IPS DF 19.7 (cell line): ENCODE results near the gene TRPV6.

Source experiments
- DNase-seq: peaks from one replicate; pipeline ENCODE4 v3.0.0-alpha.2; 2013; ENCODE audit warnings: low read depth, low spot score

Gene TRPV6

DNA sequence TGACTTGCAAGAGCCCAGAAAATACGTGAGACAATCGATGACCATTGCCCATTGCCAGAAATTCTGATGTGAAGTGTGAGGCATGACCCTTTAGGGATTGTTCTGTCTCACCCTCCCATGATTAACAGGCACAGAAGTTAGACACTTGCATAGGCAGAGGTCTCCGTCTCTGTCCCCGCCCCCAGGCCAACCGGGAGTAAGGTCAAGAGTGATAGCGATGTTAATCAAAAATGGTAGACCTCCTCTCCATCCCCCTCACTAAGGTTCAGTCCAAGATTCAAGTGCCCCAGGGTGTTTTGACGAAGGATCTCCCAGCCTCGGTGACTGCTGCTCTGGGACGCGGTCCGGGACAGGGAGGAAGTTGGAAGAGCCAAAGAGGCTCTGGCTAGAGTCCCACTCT is 22.7 kb upstream of the TRPV6 start:
- no peak for DNase-seq

DNA sequence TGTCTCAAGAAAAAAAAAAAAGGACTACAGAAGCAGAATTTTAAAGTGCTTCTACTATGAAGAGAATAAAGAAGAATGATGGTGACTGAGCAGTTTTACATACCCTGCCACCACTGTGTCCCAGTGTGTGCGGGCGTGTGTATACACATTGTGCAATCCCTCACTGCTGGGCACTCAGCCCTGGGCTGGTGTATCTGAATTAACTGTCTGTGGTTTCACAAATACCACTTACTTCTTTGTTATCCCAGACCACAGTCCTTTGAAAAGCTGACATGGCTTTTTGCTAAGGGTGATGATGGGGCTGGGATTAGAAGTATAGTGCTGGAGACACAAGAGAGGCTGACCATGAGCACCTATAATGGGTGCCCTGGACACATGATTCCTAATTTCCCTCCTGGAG is 21.1 kb upstream of the TRPV6 start:
- no peak for DNase-seq

DNA sequence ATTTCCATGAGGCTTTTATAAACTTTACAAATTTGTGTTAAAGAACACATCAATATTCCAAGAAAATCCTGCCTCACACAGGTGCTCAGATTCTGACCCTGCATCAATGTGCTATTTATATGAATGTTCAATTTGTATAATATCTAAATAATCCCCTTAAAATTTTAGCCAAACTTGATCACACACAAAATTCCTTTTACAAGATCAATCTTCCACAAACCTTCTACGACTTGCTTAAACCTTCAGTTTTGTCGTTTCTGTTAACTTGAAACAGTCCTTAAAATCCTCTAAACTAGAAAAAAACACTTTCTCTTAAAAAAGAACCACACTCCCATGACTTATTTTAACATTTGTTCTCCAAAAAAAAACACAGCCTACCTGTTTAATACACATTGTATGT is 20.2 kb upstream of the TRPV6 start:
- no peak for DNase-seq

DNA sequence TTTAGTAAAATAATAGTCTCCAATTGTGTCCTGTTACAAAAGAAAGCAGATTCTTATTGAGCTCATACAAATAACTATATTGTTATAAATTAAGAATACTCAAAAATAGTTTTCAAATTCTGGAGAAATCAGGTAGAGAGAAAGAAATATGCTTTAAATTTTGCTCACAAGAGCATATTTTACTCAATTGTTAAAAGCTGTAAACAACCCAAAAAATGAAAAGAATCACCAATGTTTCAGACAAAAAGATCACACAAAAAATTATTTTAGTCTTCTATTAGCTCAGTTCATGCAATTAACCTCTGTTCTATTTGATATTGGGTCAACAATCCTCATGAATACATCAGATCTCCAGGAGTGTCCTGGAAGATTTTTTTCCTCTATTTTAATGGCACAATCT is 18.6 kb upstream of the TRPV6 start:
- no peak for DNase-seq

DNA sequence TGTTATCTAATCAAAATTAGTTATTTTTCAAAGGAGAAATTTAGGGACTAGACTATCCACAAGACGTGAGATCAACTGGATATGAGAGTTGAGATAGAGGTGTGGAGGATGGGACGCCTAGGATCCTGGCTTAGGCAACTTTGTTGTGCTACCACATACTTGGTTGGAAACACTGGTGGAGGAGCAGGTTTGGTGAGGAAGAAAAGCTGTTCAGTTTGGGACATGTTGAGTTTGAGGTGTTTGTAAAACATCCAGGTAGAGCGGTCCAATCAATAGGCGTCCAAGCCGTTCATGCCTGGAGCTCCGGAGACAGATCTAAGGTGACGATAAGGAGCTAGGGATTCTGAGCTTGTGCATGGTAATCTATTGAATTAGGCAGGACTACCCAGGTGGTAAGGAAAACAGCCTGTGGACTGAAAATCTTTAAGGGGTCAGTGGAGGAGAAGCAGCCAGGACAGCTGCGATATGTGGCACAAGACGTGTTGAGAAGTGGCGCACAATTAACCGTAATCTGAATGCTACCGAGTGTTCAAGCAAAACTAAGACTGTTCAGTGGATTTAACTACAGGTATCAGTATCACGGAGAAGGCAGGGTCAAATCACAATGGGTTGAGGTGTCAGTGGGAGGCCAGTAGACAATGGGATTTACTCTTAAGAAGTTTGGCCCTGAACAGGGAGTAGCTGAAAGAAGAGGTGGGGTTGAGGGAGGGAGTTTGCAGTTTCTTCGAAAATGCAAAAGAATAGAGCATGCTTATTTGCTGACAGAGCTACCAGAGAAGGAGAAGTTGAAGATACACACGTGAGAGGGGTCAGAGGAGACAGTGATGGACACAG is 16.1 kb upstream of the TRPV6 start:
- DNase-seq = no peak

DNA sequence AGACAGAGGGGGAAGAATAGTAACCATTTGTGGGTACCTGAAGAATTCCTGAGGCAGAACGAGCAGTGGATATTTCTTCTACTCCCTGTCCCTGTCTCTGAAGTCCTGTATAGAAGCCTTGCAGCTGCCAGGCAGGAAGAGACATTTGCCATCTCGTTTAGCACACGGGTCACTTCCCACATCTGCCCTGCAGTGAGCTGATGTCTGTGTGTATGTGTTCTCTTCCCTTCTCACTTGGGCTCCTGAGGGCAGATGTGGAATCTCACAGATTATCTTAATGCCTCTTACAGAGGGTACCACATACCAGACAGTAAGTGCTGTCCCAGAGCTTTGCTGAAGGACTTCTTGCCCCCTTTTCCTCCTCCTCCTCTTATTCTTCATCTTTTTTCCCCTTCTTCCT is 14.1 kb upstream of the TRPV6 start:
- no peak for DNase-seq

DNA sequence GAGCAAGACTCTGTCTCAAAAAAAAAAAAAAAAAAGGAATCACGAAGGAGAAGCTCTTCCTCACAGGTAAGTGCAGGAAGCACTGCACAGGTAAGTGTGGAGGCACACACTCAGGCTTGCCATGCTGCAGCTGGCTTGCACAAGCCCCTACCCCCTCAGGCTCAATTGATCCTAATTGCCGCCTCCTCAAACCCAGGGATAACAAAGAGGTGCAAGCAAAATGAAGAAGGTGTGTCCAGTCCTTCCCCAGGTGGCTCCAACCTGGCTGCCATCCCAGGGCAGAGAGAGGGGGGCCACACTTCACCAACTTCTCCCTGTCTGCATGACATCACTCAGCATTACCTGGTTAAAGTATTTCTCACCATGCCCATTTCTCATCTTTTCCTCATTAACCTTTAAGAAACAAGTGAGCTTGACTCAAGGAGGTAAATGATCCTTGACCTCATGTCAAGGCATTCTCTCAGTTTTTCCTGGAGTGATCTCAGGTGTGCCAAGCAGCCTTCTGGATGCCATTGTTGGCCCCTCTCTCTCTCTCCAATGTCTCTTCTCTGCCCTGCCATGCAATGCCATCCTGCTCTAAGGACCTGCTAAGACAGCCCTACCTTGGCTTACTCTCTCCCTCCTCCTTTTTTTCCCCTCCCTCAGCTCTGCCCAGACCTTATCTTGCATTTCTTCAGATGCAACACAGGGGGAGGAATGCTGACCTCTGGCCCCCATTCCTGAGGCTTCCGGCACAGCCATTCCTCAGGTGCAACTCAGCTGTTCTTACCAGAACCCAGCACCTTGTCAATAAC is 13.0 kb upstream of the TRPV6 start:
- no peak for DNase-seq

DNA sequence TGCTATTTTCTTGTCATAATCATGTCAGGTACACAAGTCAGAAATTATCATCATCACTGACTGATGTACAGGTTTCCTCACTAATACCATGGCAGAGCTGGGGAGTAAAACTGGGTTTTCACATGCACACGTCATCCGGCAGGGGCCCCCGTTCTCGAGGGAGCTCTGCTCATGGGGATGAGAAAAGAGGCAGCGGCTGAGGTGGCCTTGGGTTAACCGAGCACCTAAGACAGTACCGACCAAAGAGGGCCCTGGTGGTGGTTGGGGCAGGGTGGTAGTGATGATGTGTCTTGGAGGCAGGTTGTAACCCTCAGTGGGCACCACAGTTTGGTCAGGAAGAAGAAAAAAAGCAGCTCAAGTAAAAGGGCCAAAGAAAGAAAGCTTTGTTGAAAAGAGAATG is 12.1 kb upstream of the TRPV6 start:
- DNase-seq = no peak

DNA sequence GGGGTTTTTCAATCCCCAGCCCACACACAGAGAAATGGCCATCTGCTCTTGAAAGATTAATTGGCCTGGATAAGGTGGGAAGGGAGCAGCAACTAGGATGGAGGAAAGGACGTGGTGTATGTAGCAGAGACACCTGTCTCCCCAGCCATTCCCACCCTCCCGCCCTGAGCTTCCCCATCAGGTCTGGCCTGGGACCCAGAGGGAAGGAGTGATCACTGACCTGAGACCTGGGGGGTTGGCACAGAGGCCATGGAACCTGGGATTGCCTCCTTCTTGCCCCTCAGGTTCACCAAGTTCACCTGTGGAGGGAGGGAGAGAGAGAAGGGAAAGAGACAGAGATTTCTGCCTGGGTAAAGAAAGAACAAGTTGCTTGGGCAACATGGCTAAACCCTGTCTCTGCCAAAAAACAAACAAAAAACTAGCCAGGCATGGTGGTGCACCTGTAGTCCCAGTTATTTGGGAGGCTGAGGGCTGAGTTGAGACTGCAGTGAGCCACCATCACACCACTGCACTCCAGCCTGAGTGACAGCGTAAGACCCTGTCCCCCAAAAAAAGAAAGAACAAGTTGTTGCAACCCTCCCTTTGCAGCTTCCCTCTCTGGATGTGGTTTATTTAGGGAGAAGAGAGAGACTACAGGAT is 11.3 kb upstream of the TRPV6 start:
- no peak for DNase-seq

DNA sequence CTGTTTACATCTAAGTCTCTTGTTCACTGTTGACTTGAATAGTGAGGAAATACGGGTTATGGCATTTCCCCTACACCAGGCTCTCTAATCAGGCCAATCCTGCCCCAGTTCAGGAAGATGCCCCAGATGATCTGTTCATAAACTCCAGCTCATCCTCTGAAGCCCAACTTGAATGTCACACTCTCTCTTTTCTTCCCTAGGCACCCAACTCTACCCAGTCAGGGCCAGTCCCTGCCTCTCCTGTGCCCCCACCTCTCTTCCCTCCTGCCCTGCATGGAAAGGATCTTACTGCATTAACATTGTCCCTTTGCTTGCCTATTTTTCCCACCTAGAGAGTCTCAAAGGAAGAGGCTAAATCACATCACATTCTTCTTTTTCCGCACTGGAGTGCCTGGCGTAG is 10.6 kb upstream of the TRPV6 start:
- DNase-seq = no peak

DNA sequence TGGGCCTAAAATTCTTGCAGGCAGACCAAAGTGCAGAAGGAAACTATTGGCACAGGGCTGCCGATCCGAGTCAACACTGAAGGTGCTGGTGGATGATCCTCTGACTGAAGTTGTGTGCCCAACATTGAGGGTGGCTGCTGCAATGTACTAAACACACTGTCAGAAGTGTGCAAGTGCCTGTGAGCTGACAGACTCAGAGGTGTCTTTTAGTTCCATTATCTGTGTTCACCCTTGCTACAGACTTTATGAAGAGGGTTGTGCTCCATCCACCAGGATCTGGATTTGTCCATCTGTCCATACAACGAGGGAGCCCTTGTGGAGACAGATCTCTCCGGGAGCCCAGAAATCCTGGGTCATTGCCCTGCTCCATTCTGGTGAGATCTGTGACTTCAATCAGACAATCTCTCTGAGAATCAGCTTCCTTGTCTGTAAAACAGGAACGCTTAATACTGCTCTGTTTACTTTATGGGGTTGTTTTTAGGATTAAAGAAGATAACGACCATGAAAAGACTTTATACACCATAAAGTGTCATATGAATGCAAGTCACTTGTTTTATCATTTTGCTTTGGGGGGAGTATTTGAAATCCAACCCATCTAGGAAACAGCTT is 9.5 kb upstream of the TRPV6 start:
- DNase-seq = no peak

DNA sequence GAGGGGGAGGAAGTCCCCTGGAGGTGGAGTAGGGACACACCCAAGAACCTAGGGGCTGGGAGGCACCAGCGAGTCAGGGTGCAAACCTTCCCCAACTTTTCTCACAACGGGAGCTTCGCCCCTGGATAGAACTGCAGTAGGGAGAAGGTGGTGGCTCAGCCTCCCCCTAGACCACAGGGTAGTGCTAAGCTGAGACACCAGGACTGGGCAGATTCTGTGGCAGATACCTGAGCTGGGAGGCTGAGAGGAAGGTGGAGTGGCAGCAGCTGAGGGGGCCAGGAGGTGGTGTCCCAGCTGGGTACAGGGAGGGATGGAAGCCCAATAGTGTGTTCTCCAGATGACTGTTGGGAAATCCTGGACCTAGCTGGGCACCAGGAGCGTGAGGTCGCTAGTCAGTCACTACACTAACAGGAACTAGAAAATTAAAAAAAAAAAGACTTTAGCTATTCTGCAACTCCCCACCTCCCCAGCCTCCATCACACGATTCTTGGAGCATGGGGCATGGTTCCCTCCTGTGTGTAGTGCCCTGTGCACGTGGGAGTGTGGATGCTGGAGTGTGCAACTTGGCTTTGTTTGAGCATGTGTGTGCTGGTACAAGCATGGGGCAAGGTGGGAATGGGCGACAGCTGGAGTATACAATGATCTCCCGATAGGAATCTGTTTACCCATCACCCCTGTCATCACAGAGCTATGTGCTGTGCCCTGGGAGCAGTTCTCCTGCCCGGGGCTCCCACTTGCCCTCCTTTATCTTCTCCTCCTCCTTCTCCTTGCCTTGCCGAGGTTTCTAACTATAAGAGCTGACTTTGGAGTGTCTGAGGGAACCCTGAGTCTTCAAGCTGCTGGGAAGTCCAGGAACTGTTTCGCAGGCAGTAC is 8.8 kb upstream of the TRPV6 start:
- DNase-seq = no peak

DNA sequence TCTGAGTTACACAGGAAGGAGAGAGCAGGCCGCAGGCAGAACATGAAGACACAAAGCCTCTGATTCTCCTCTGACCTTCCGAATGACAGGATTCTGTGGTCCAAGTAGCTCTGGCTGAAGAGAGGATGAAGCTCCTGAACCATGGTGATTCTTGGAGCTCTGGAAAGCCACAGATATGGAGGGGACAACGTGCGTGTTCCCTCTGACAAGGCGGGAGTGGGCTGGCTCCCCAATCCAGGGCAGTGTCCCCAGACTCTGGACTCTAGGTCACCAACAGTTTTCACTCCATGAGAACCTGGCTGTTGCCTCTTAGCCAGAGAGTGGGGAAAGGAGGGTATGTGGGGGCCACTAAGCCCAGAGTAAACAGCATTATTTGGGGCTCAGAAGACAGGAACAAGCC is 7.4 kb upstream of the TRPV6 start:
- no peak for DNase-seq

DNA sequence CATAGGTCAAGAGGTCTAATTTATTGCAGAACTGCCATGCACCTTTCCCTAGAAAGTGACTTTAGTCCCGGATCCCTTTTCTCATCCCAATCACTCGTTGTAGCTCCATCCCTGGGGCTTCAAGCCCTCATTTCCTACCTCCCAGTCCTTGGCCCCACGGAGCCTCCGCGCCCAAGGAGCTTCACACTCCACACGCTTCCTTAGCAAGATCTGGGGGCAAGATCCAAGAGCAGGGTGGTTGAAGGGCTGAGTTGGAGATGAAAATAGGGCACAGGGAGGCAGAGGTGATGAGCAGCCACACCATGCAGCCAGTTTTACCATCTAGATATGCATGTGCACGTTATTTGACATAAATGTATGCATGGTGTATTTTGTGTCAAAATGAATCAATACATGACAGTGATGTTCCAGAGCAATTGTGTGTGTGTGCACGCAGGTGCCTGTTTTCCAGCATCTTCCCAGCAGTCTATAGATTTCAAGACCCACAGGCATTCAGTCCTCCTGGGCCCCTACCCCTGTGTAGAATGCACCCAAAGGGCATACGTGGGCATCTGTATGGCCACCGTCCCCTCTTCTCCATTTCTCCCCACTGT is 6.0 kb upstream of the TRPV6 start:
- no peak for DNase-seq

DNA sequence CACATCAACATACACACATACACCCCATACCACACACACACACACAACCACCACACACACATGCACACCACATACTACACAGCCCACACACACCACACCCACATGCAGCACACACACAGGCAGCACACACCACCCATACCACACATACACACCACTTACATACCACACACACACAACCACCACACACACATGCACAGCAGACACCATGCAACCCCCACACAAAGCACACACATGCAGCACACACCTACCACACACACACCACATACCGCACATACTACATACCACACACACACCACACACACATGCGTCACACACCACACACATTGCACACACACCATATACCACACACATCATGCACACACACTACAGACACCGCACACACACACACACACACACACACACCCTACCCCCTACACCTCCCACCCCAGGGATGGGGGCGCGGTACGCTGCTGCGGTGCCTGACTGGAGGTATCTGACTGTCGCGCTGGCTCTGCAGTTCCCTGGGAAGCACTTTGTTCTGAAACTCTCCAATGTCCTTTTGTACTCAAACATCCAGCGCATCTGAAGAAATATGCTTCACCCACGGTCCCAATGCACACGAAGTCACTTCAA is 5.4 kb upstream of the TRPV6 start:
- no peak for DNase-seq

DNA sequence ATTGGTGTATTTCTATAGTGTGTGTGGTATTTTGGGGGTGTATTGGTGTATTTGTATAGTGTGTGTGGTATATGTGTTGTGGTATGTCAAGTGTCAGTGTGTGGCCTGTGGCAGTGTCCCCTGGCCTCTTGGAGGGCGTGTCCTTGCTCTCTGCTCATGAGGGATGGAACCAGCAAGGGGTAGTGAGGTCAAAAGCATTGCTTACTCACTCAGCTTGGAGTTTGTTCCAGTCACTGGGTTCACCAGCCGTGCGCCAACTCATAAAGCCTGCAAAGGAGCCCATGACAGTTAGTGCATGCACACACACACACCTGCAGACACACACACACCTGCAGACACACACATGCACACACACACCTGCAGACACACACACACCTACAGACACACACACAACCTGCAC is 4.3 kb upstream of the TRPV6 start:
- no peak for DNase-seq

DNA sequence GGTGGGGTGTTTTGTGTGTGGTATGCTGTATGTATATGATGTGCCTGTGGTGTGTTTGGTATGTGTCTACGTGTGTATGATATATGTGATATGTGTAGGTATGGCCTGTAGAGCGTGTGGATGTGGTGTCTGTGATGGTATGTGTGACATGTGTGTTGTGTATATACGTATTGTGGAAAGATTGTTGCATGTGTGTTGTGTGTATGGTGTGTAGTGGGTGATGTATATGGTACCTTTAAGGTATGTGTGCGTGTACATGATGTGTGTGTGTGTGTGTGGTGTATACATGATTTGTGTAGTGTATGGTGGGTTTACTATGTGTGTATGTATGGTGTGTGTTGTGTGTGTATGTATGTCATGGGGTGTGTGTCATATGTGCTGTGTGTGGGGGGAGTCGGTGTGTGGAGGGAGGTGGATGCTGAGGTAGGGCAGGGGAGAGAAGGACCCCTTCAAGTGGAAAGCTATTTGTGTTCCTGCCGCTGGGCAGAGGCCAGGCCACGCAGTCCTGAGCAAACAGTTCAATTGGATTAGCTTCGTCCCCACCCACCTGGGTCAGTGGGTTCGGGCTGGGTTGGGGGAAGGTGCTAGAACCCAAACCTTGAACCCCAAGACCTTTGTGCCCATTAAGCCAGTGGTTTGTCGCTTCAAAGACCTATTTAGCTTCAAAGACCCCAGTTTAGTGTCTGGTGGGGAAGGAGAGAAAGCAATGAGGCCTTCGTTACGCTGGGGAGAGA is 1.9 kb upstream of the TRPV6 start:
- no peak for DNase-seq

DNA sequence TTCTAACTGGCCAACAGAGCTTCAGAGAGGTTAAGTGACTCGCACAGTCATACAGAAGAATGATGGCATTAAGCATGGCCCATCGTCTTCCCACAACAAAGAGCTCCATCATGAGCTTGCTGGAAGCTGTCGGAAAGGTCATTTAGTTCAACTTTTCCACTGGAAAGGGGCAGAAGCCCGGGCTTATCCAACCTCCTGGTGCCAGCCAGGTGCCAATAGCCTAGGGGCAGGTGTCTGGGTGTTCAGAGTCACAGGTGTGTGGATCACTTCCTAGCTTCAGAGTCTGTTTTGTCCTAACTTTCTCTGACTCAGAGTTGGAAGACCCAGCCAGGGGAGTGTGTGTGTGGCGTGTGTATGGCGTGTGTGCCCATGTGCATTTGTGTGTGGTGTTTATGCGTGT is 1.3 kb upstream of the TRPV6 start:
- no peak for DNase-seq

DNA sequence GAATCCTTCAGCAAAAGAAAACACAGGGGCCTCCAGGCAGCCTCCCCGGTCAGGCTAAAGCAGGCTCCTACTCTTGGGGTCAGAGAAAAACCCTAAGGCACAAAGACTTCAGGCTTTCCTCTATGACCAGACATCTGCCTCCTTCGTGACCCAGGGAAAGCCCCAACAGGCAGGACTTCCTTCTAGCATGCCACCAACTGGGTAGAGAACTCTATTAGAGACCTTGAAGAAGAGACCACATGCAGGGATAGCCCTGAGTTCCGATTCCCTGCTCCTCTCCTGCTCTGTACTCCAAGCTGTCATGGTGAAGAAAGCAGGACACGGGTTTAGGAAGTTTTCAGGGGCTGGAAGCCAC is 1.3 kb downstream of the TRPV6 start:
- DNase-seq = no peak
